NB4 (cell line): ENCODE measurements around the gene MMP27.
"Not testable (repeated sequence)": the region's sequence is repeated elsewhere in the genome, so short reads cannot be mapped to it uniquely, and the experiment has no call there.

ENCODE experiments used
- MYC ChIP-seq: IDR thresholded peaks from 2 replicates; pipeline ENCODE4 v1.6.1; 2011; ENCODE audit warnings: low read depth, low read length
- TF ChIP-seq, protein P1 (sequence below): IDR thresholded peaks from one replicate; pipeline ENCODE4 v1.5.1; 2012; ENCODE audit warnings: low read depth, low read length
- TF ChIP-seq, protein P2 (sequence below): IDR thresholded peaks from 2 replicates; pipeline ENCODE4 v1.6.1; 2011; ENCODE audit warnings: low read depth, low read length

DNA sequence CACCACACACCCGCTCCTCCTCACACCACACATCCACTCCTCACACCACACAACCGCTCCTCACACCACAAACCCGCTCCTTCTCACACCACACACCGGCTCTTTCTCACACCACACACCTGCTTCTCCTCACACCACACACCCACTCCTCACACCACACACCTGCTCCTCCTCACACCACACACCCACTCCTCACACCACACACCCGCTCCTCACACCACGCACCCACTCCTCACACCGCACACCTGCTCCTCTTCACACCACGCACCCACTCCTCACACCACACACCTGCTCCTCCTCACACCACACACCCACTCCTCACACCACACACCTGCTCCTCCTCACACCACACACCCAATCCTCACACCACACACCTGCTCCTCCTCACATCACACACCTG is 25.4 kb upstream of the MMP27 start:
- TF ChIP-seq, protein P1, sequence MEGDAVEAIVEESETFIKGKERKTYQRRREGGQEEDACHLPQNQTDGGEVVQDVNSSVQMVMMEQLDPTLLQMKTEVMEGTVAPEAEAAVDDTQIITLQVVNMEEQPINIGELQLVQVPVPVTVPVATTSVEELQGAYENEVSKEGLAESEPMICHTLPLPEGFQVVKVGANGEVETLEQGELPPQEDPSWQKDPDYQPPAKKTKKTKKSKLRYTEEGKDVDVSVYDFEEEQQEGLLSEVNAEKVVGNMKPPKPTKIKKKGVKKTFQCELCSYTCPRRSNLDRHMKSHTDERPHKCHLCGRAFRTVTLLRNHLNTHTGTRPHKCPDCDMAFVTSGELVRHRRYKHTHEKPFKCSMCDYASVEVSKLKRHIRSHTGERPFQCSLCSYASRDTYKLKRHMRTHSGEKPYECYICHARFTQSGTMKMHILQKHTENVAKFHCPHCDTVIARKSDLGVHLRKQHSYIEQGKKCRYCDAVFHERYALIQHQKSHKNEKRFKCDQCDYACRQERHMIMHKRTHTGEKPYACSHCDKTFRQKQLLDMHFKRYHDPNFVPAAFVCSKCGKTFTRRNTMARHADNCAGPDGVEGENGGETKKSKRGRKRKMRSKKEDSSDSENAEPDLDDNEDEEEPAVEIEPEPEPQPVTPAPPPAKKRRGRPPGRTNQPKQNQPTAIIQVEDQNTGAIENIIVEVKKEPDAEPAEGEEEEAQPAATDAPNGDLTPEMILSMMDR, result not testable (repeated sequence)
- TF ChIP-seq, protein P2, sequence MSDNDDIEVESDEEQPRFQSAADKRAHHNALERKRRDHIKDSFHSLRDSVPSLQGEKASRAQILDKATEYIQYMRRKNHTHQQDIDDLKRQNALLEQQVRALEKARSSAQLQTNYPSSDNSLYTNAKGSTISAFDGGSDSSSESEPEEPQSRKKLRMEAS, result not testable (repeated sequence)
- TF ChIP-seq MYC, result not testable (repeated sequence)
